ENCODE measurements around the gene HDAC9.
"Not testable (repeated sequence)": the region's sequence is repeated elsewhere in the genome, so short reads cannot be mapped to it uniquely, and the experiment has no call there.

Gene HDAC9

DNA sequence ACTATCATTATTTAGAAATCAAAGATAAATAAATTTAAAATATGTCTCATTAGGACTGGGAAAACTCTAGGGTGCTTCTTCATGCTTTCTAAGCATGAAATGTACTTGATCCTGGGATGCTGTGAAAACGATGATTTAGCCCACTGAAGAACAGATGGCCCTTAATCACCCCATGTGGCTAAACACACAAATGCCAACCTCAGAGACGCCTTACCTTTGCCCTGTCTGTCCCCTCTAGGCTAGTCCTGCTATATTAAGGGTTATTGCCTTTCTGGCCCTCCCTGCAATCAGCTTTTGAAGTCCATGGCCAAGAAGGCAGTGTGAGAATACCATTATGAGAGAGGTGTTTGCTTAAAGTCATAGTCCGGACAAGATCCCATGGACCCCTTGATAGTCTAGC lies 404.7 kb downstream of the HDAC9 start:
- no peak for DNase-seq (ENCODE audit: low read depth in 2 of 2)

- DNase-seq (ENCODE audit: low read depth in 2 of 2), result no peak
These were observed 405.3 kb downstream of the HDAC9 start for GRCh38 chr7:18900803-18901202.

- no peak for DNase-seq (ENCODE audit: low read depth in 2 of 2)
These were observed 405.8 kb downstream of the HDAC9 start for GRCh38 chr7:18901351-18901750.

GRCh38 chr7:18901982-18902421 lies 406.5 kb downstream of the HDAC9 start:
- no peak for DNase-seq (ENCODE audit: low read depth in 2 of 2)

DNA sequence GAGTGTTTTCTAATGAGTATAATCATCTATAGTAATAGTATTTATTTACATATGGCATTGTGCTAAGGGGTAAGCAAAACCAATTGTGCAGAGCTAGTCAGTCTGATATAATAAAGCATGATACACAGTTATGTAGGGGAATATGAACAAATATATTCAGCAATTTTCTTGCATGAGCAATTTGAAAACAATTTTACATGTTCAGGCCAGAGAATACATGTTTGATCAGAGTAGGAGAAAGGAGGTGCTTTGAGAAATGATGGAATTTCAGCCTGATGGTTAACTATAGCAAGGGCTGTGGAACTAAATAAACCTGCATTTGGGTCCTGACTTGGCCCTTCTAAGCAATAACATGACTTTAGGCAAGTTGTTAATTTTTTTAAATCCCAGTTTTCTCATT lies 407.3 kb downstream of the HDAC9 start:
- DNase-seq (ENCODE audit: low read depth in 2 of 2), result no peak

DNA sequence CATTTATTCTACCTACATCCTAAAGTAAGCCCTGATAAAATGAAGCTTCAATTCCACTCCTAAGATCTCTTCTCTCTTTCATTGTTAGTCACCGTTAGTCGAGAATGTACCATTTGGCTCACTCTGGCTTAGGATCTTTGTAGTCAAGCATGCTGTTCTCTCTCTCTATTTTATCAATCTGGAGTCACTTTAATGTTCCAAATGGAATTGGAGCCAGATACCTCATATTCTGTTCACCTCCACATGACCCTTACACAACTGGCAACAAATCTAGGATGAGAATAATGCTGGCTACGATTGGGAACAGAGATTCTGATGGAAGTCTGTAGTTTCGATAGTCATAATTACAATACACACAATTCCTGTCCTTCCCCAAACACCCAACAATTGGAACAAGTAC lies 408.1 kb downstream of the HDAC9 start:
- DNase-seq (ENCODE audit: low read depth in 2 of 2), result no peak

DNA sequence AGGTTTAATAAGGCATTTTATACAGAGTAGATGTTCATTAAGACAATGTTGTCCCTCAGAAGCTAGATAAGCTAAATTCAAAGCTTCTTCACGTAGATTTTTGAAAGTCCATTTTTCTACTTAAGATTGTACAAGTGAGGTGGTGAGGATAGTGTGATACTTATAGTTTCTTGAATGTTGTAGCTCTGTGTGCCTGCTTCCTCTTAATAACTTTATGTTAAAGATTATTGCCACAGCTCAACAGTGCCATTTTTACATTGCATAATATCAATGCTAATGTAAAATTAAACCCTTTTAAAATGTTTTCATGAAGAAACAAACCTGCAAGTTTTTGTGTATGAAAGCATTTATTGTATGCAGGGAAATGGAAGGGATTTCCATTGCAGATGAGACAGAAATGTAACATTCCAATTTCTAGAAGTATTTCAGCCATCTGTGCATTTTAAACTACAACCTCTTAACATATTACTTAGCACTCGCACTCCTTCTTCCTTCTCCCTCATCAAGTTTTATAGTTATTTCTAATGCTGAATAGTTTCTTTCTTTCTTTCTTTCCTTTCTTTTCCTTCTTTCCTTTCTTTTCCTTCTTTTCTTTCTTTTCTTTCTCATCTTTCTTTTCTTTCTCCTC lies 409.9 kb downstream of the HDAC9 start:
- no peak for DNase-seq (ENCODE audit: low read depth in 2 of 2)

DNA sequence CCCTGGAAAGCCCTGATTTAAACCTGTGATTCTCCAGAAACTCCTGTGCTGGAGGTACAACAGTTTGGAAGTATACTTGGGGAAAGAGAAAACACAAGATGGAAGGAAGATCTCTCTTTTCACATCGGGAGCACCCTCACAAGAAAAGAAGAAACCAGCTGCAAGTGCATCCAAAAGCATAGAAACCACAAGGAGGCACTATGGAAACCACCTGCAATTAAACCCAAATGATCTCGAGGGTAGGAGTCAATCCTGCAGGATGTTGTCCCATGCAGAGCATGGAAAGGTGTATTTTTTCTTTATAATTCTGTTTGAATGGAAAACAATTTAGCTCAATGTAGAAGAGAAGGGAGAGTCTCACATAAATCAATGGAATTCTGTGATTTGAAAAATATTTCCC lies 411.4 kb downstream of the HDAC9 start:
- no peak for DNase-seq (ENCODE audit: low read depth in 2 of 2)

GRCh38 chr7:18913106-18913505 lies 417.6 kb downstream of the HDAC9 start:
- no peak for DNase-seq (ENCODE audit: low read depth in 2 of 2)

DNA sequence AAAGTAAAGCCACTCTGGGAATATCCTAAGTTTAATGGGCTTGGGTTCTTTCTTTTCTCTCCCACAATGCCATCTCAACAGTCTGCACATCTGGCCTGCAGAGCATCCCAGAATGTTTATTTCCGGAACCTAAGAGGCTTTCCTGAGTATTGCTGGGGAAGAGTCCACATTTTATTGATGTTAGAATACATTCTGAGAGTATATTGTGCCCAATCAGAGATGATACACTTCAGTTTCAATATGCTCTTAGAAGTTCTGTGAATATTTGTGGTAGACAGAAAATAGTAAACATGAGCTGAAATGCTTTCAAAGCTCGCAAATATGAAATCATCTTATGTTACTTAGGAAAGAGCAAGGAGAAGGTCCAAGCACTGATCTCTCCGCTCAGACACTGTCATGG lies 421.3 kb downstream of the HDAC9 start:
- no peak for DNase-seq (ENCODE audit: low read depth in 2 of 2)

GRCh38 chr7:18927134-18927533 lies 431.6 kb downstream of the HDAC9 start:
- no peak for DNase-seq (ENCODE audit: low read depth in 2 of 2)

DNA sequence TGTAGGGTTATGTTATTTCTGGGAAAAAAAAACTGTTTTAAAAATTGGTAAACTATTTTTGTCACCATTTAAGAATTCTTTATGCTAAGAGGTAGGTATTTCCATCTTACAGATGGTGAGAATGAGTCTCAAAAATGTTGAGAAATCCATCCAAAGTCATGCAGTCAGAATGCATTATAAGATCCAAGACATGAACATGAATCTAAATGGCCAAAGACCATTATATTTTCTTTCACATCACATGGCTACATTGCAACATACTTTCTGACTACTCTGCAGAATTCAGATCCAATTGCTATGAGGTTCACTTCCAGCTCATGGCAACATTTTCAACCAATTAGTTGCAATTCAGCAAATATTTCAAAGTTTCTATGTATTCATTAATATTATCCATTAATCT lies 440.7 kb downstream of the HDAC9 start:
- no peak for DNase-seq (ENCODE audit: low read depth in 2 of 2)

- DNase-seq (ENCODE audit: low read depth in 2 of 2), result no peak
These were observed 444.4 kb downstream of the HDAC9 start for GRCh38 chr7:18939771-18940592.

DNA sequence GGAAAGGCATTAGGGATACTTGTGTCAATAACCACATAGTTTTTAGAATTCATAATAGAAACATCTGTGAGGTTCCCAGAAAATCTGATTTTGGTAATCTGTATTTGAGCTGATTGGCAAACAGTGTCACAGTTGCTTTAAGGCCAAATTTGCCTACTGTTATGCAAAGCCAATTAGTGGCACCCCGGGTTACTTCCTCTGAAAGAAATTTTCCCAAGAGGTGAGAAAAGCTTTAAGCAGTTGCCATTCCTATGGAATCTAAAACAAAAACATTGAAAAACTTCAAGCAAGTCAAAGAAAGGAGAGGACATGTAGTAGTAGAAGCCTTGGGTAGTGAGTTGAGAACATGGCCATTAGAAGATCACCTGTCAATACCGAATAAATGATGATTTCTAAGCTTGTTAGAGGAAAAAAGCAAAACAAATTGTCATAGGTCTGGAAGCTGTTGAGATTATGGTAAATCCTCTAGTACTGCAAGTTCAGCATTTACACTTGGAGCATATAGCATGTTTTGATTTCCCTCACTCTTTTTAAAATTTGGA lies 445.1 kb downstream of the HDAC9 start:
- DNase-seq (ENCODE audit: low read depth in 2 of 2), result no peak

DNA sequence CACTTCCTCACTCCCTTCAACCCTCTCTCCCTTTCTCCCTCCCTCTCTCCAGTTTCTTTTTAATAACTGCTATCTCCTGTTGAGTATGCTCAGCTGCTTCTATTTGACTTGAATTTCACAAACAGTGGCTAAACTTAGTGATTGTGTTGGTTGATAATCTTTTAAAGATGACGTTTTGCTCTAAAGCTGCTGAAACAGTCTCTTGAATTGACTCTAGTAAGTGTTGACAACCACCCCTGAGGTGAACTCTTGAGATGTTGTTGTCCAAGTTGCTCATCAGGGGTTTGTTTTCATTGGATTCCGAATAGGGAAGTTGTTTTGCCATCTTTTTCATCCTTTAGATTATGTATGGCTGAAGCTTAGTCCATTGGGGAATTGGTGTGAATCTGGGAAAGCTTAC lies 445.7 kb downstream of the HDAC9 start:
- no peak for DNase-seq (ENCODE audit: low read depth in 2 of 2)

DNA sequence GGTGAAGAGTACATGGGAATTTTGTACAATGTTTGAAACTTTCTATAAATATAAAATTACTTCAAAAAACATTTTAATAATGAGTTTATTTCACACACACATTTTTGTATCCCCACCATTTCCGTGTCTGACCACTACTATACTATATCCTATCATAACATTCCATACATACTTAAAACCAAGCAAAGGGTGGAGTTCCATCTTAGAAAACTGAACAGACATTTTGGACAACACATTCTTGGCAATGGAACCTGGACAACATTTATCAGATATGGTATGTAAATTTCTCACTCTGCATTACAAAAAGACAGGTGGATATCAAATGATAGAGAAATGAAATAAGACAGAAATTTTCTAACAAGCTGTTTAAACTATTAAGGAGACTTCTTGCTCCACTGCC lies 453.0 kb downstream of the HDAC9 start:
- no peak for DNase-seq (ENCODE audit: low read depth in 2 of 2)

DNA sequence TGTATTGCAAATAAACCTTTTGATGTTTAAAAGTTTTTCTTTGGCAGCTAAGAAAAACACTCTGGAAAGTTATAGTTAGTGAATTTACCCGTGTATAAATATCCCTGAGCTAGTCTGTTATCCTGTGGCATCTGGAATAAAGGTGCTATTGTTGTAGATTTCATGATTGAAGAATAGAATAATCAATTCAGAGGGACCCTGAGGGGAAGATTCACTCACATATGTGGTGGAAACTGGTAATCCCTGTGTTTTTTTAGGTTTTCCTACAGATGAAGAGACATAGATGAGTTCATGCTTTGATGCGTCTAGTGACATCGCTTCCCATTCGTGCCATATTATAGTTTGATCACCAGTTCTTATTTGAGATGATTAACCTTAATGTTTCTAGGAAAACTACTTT lies 457.3 kb downstream of the HDAC9 start:
- DNase-seq (ENCODE audit: low read depth in 2 of 2), result no peak

DNA sequence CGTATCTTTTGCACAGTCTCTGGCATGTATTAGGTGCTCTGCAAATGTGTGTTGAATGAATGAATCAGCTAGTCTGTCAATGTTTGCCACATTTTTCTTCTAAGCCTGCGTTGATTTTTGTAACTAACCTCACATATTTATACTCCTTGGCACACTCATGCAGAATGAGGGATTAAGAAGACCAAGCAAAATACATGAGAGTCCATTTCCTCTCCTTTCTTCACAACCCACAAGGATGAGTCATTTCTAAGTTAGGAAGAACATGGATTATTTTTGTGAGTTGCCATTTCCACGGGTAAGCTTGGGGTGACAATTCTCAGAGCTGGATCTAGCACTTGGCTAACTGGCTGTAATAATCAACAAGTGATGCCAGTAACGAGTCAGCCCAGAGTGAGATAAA lies 463.1 kb downstream of the HDAC9 start:
- no peak for DNase-seq (ENCODE audit: low read depth in 2 of 2)

- DNase-seq (ENCODE audit: low read depth in 2 of 2), result no peak
These were observed 465.2 kb downstream of the HDAC9 start for GRCh38 chr7:18960725-18961124.

DNA sequence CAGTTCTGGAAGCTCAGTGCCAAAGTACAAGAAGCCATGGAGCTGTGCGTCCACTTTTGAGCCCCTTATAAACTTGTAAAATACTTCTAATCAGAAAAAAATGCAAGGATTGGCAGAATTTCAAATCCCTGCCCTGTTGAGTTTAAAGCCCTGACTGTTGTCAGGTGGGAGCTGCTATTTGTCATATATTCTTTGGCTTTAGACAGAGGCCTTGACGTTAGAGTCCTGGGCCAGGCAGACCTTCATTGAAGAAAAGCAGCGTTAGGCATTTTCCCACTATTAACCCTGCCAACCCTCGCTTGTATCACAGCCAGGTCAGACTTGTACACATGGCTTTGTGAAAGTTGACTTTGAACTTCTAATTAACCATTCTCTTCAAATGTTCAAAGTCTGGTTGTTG lies 466.5 kb downstream of the HDAC9 start:
- no peak for DNase-seq (ENCODE audit: low read depth in 2 of 2)

DNA sequence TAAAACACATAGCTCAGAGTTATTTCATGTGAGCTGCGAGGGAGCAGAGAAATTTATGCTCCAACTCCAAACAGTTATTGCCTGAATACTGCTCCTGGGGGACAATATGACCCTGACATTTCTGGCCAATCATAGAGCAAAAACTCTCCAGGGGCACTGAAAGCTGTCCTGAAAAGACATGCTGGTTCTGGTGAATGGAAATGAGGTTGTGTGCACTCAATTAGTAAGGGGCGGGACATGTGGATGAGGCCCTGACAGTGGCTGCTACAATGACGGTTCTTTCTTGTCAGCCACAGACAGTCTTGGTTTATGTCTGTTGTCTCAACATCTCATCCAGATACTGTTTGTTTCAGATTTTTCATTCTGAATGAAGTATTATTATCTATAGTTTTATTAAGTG lies 470.1 kb downstream of the HDAC9 start:
- no peak for DNase-seq (ENCODE audit: low read depth in 2 of 2)

DNA sequence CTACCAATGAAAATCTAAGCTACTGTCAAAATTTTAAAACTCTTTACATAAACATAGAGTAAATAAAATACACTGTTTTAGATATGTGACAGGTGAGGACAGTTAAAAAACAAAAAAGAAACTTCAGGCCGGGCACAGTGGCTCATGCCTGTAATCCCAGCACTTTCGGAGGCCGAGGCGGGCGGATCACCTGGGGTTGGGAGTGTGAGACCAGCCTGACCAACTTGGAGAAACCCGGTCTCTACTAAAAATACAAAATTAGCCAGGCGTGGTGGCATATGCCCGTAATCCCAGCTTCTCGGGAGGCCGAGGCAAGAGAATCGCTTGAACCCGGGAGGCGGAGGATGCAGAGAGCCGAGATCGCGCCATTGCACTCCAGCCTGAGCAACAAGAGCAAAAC lies 472.2 kb downstream of the HDAC9 start:
- DNase-seq (ENCODE audit: low read depth in 2 of 2), result not testable (repeated sequence)

DNA sequence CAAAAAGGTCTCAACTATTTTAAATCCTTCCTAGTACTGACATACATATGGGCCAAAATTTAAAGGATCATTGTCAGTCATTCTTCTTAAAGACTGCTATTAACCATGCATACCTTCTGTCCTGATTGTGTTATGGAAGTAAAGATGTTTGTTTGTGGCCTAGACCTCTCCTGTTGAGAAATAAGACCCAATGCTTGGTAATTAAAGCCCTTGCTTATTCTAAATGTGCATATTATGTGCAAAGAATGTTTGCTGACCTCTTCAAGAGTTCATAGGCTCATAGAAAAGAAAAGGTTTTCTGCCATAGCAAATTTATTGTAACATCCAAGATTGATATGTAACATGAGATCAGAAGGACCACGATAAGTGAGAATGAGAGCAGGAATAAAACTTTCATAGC lies 476.3 kb downstream of the HDAC9 start:
- no peak for DNase-seq (ENCODE audit: low read depth in 2 of 2)
